Measurements from ENCODE around the gene ZCCHC24. TPM values are rescaled to one million over a fixed set of nuclear protein-coding genes. Genes with fewer than 3 reads are reported as not detected.

The ZCCHC24 gene
- total RNA-seq, 3 donors from 2014 or later (not counting 1 experiment from before 2014, with no cell fraction given), result 2.8 to 4.0 (median 3.6) TPM

DNA sequence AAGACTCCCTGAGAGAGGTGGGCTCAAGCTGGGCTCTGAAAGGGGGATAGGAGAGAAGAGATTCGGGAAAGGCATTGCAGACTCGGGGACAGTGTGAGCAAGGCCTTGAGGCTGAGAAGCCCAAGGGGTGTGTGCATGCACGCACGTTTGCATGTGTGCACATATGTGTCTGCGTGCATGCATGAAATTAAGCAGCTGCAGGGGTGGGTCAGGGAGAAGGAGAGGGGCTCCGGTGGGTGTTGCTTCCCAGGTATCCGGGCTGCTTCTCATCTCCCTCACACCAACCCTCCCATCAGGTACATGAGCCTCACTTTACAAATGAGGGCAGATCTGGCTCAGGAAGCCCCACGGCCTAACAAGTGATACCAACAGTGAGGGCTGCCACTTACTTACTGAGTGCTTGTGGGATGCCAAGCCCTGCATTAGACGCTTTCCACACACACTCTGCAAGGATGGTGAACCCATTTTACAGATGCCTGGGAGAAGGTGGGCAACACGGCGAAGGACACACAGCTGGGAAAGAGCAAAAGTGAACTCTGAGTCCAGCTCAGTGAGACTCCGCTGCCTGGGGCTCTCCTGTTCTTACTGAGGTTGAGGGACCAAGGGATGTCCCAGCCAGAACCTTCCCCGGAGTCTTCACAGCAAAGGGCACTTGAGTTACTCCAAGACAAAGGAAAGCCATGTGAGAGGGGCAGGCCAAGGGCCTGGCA is 26.4 kb downstream of the ZCCHC24 start:
- H3K36me3 Mint-ChIP-seq, result no peaks in the 10 kb centered on the region
- H3K4me3 ChIP-seq (ENCODE audit: low read length), result no peak overlapping the region
- DNase-seq, result no peak

GRCh38 chr10:79418274-79418673 is 27.1 kb downstream of the ZCCHC24 start:
- Histone ChIP-seq H3K9me3 (ENCODE audit: control insufficient read depth, insufficient read depth, low read length) (no peaks in the 10 kb centered on the region), H3K27ac (ENCODE audit: low read length) (no peak overlapping the region), H3K36me3 (ENCODE audit: control insufficient read depth, insufficient read depth, low read length) (no peaks in the 10 kb centered on the region), H3K4me1 (ENCODE audit: control insufficient read depth, insufficient read depth, low read length) (peaks cover 8% of the 10 kb centered on the region), H3K27me3 (ENCODE audit: control insufficient read depth, insufficient read depth, low read length) (no peaks in the 10 kb centered on the region), H3K4me3 (ENCODE audit: low read length) (no peak overlapping the region)
- ATAC-seq (no peak), DNase-seq (no peak)
- Mint-ChIP-seq H3K27ac (no peak overlapping the region), H3K4me1 (peaks cover 13 to 28% of the 10 kb centered on the region in 2 donors), H3K27me3 (ENCODE audit: low read depth in 2 of 2) (no peaks in the 10 kb centered on the region), H3K9me3 (no peaks in the 10 kb centered on the region), H3K4me3 (no peak overlapping the region), H3K36me3 (no peaks in the 10 kb centered on the region)
- intact Hi-C loops (cut with micrococcal nuclease), result no loop called here
- 87% methylated on average over 6 of the region's 6 CpGs for WGBS (ENCODE audit: insufficient coverage)
- TF ChIP-seq, protein P1, sequence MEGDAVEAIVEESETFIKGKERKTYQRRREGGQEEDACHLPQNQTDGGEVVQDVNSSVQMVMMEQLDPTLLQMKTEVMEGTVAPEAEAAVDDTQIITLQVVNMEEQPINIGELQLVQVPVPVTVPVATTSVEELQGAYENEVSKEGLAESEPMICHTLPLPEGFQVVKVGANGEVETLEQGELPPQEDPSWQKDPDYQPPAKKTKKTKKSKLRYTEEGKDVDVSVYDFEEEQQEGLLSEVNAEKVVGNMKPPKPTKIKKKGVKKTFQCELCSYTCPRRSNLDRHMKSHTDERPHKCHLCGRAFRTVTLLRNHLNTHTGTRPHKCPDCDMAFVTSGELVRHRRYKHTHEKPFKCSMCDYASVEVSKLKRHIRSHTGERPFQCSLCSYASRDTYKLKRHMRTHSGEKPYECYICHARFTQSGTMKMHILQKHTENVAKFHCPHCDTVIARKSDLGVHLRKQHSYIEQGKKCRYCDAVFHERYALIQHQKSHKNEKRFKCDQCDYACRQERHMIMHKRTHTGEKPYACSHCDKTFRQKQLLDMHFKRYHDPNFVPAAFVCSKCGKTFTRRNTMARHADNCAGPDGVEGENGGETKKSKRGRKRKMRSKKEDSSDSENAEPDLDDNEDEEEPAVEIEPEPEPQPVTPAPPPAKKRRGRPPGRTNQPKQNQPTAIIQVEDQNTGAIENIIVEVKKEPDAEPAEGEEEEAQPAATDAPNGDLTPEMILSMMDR (IDR thresholded peaks at IDR 0.05), result no peak

More for the DNA sequence above, 26.4 kb downstream of the ZCCHC24 start:
- H3K4me1 ChIP-seq (ENCODE audit: control insufficient read depth, insufficient read depth, low read length), result peaks cover under 1% of the 10 kb centered on the region
- WGBS (ENCODE audit: insufficient coverage), result 93% methylated on average over 13 of the region's 13 CpGs
- no peak overlapping the region for H3K27ac ChIP-seq (ENCODE audit: low read length)
- TF ChIP-seq, protein P1 (IDR thresholded peaks at IDR 0.05), result no peak
- H3K27me3 Mint-ChIP-seq (ENCODE audit: low read depth in 2 of 2), result no peaks in the 10 kb centered on the region
- no peak for ATAC-seq
- intact Hi-C loops (cut with micrococcal nuclease), result no loop called here
- H3K4me3 Mint-ChIP-seq, result no peak overlapping the region
- no peaks in the 10 kb centered on the region for H3K9me3 ChIP-seq (ENCODE audit: control insufficient read depth, insufficient read depth, low read length)
- peaks cover 6 to 21% of the 10 kb centered on the region in 2 donors for H3K4me1 Mint-ChIP-seq
- H3K36me3 ChIP-seq (ENCODE audit: control insufficient read depth, insufficient read depth, low read length), result no peaks in the 10 kb centered on the region
- H3K27me3 ChIP-seq (ENCODE audit: control insufficient read depth, insufficient read depth, low read length), result no peaks in the 10 kb centered on the region
- no peaks in the 10 kb centered on the region for H3K9me3 Mint-ChIP-seq
- H3K27ac Mint-ChIP-seq, result peak overlapping the region in 1 of 2 donors; percentile 2

GRCh38 chr10:79417731-79418130 is 27.7 kb downstream of the ZCCHC24 start:
- no peak overlapping the region for H3K27ac Mint-ChIP-seq
- H3K4me1 Mint-ChIP-seq, result peaks cover 19 to 34% of the 10 kb centered on the region in 2 donors
- H3K4me1 ChIP-seq (ENCODE audit: control insufficient read depth, insufficient read depth, low read length), result peaks cover 14% of the 10 kb centered on the region
- H3K9me3 Mint-ChIP-seq, result no peaks in the 10 kb centered on the region
- H3K4me3 Mint-ChIP-seq, result no peak overlapping the region
- no peaks in the 10 kb centered on the region for H3K36me3 Mint-ChIP-seq
- DNase-seq (no peak), ATAC-seq (no peak)
- TF ChIP-seq, protein P1 (IDR thresholded peaks at IDR 0.05), result no peak
- 89% methylated on average over 3 of the region's 4 CpGs for WGBS (ENCODE audit: insufficient coverage)
- no peaks in the 10 kb centered on the region for H3K36me3 ChIP-seq (ENCODE audit: control insufficient read depth, insufficient read depth, low read length)
- H3K27me3 Mint-ChIP-seq (ENCODE audit: low read depth in 2 of 2), result no peaks in the 10 kb centered on the region
- no peaks in the 10 kb centered on the region for H3K9me3 ChIP-seq (ENCODE audit: control insufficient read depth, insufficient read depth, low read length)
- intact Hi-C loops (cut with micrococcal nuclease), result no loop called here
- H3K4me3 ChIP-seq (ENCODE audit: low read length), result no peak overlapping the region
- no peaks in the 10 kb centered on the region for H3K27me3 ChIP-seq (ENCODE audit: control insufficient read depth, insufficient read depth, low read length)
- H3K27ac ChIP-seq (ENCODE audit: low read length), result no peak overlapping the region

GRCh38 chr10:79417266-79417665 is 28.2 kb downstream of the ZCCHC24 start:
- no peaks in the 10 kb centered on the region for H3K36me3 ChIP-seq (ENCODE audit: control insufficient read depth, insufficient read depth, low read length)
- no peak overlapping the region for H3K4me3 Mint-ChIP-seq
- DNase-seq, result no peak

More at GRCh38 chr10:79417266-79417665, 28.2 kb downstream of the ZCCHC24 start:
- intact Hi-C loops (cut with micrococcal nuclease), result no loop called here
- 85% methylated on average over 2 of the region's 2 CpGs for WGBS (ENCODE audit: insufficient coverage)
- Histone ChIP-seq H3K4me1 (ENCODE audit: control insufficient read depth, insufficient read depth, low read length) (peaks cover 15% of the 10 kb centered on the region), H3K27ac (ENCODE audit: low read length) (no peak overlapping the region), H3K9me3 (ENCODE audit: control insufficient read depth, insufficient read depth, low read length) (no peaks in the 10 kb centered on the region), H3K4me3 (ENCODE audit: low read length) (no peak overlapping the region), H3K27me3 (ENCODE audit: control insufficient read depth, insufficient read depth, low read length) (no peaks in the 10 kb centered on the region)
- Mint-ChIP-seq H3K4me1 (peaks cover 22 to 39% of the 10 kb centered on the region in 2 donors), H3K9me3 (no peaks in the 10 kb centered on the region), H3K27me3 (ENCODE audit: low read depth in 2 of 2) (no peaks in the 10 kb centered on the region), H3K27ac (no peak overlapping the region), H3K36me3 (no peaks in the 10 kb centered on the region)
- ATAC-seq, result no peak
- TF ChIP-seq, protein P1 (IDR thresholded peaks at IDR 0.05), result no peak

Data from natural killer cell (primary cell).